Bronchial epithelial cell (primary cell): ENCODE measurements around the gene CA7. TPM values are rescaled to one million over a fixed set of nuclear protein-coding genes. Genes with fewer than 3 reads are reported as not detected.

Experiments used
- DNase-seq: peaks from one replicate; pipeline ENCODE4 v3.0.0-alpha.2; 2010; ENCODE audit warnings: low read depth
- FAIRE-seq: peaks from 2 replicates; lab custom pipeline; 2011; peaks lifted over from hg19 to GRCh38; lab: Jason Lieb, UNC
- H3K27me3 ChIP-seq: 2 replicates; pipeline ENCODE4 v1.5.1; 2011; ENCODE audit warnings: low read length; ENCODE audit not compliant: control insufficient read depth, insufficient read depth
- H3K36me3 ChIP-seq: 2 replicates; pipeline ENCODE4 v1.5.1; 2011; ENCODE audit warnings: low read length; ENCODE audit not compliant: control insufficient read depth, insufficient read depth
- H3K4me3 ChIP-seq: 2 replicates; pipeline ENCODE4 v1.5.1; 2011; ENCODE audit warnings: mild to moderate bottlenecking, low read depth, low read length, control low read depth
- total RNA-seq: library from RNA; depleted of rRNA; stranded (reverse); fragments of >200 nt; gene quantifications from 2 replicates; pipeline ENCODE4 v1.2.1, GENCODE V29; 2014
- TF ChIP-seq, protein P1 (sequence below): IDR thresholded peaks from 2 replicates; pipeline ENCODE4 v1.5.1; 2011; ENCODE audit warnings: mild to moderate bottlenecking, moderate library complexity, low read length, control low read depth, inconsistent platforms; ENCODE audit not compliant: insufficient read depth, severe bottlenecking

The CA7 gene
- total RNA-seq, 1 donor from 2014 or later, result not detected

DNA sequence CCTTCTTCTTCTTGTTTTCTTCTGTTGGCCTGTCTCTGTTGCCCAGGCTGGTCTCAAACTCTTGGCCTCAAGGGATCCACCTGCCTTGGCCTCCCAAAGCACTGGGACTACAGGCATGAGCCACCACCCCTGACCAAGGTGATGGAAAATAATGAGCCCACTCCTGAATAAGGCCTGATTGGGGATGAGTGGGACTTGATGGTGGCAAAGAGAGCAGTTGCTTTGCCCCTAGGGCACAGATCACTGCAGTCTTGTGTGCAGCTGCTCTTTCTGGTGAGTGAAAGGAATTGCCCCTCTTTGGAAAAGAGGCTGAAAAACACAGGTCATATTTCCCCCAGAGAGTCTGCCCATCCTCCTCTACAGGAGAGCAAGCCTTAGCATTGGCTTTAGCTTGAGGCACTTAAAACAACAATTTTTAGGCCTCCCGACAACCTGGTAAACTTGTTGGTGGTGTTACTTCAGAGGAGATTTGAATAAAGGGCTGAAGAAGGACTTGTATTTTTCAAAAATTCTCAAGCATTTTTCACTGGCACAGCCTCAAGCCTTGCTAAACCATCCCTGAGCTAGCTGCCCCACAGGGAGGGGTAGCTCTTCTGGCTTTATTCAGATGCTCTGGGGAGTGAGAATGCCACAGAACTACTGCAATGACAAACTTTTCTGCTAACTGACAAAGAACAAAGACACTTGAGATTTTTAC, 30.0 kb downstream of the CA7 start:
- FAIRE-seq (no peak), DNase-seq (no peak)
- TF ChIP-seq, protein P1, sequence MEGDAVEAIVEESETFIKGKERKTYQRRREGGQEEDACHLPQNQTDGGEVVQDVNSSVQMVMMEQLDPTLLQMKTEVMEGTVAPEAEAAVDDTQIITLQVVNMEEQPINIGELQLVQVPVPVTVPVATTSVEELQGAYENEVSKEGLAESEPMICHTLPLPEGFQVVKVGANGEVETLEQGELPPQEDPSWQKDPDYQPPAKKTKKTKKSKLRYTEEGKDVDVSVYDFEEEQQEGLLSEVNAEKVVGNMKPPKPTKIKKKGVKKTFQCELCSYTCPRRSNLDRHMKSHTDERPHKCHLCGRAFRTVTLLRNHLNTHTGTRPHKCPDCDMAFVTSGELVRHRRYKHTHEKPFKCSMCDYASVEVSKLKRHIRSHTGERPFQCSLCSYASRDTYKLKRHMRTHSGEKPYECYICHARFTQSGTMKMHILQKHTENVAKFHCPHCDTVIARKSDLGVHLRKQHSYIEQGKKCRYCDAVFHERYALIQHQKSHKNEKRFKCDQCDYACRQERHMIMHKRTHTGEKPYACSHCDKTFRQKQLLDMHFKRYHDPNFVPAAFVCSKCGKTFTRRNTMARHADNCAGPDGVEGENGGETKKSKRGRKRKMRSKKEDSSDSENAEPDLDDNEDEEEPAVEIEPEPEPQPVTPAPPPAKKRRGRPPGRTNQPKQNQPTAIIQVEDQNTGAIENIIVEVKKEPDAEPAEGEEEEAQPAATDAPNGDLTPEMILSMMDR, result no peak
- H3K36me3 ChIP-seq, result no peaks in the 10 kb centered on the region
- no peak overlapping the region for H3K4me3 ChIP-seq
- H3K27me3 ChIP-seq, result no peaks in the 10 kb centered on the region

DNA sequence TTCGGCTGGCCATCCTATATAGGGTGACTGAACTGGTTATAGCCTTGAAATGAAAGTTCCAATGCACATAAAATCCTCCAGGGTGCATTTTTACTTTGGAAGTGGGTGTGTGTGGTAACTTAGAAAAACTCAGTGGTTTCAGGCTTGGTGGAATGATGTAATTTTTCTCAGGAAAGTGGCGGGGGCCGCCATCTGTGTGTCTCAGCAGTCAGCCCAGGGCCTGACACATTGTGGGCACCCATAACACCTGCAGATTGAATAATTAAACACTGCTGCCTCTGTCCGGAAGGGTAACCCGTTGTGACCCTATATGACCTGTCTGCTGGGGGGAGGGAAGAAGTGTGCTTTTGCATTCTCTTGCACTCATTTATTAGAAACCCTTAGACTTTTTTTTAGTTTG, 33.9 kb downstream of the CA7 start:
- no peaks in the 10 kb centered on the region for H3K27me3 ChIP-seq
- no peak for FAIRE-seq
- no peak overlapping the region for H3K4me3 ChIP-seq
- H3K36me3 ChIP-seq, result no peaks in the 10 kb centered on the region
- no peak for DNase-seq
- TF ChIP-seq, protein P1, result no peak

DNA sequence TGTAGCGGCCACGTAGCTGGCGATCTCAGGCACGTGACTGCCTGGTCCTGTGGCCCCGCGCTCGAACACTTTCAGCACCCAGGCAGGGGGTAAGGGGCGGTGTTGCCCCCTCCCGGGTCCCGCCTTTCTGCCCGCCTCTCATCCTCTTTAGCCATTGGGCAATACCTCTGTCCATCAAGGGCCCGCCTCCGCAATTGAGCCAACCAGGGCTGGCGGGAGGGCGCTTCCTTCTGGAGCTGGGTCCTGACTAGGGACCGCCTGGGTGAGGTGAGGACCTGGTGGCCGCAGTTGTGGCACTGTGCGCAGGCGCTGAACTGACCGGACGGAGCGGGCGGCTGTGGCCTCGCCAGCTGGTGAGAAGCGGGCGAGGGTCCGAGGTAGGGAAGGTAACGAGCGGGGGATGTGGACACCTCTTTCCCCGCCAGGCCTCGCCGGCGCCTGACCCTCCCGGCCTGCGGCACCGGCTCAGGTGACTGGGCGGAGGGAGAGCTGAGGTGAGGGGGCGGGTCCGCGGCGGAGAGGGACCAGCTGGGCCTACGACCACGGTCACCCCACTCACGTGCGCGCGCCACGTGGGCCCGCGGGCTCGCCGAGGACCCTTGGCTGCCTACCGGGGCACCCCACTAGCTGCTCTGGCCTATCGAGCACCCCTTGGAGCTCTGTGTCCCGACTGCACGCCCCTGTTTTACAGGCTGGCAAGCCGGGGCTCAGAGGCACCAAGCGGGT, 36.2 kb downstream of the CA7 start, which contains the start of gene PDP2:
Gene PDP2 (plus strand): TSS at position 228 of the 726 bp plus-strand sequence. CDS start 3,770 bp downstream, outside the sequence.
- FAIRE-seq (no peak), DNase-seq (peak; percentile 77)
- TF ChIP-seq, protein P1, result no peak

DNA sequence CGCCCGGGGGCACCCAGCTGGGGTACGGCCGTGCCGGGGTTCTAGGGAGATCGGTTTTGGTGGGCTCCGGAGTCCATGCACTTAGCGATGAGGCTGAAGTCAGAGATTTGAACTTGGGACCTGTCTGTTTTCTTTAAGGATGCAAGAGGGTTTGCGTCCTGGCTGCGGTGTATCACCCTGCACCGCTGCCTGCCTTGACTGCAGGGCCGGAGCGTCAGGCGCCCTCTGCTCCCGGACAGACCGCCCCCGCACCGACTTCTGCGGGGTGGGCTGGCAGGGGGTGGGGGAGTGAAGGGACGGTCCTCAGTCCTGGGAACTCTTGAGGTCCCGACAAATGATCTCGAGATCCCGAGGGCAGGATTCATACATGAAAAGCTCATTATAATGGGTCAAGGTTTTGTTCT, 36.8 kb downstream of the CA7 start:
- peaks cover 10% of the 10 kb centered on the region for H3K36me3 ChIP-seq
- peak overlapping the region; percentile 95 for H3K4me3 ChIP-seq
- DNase-seq (no peak), FAIRE-seq (no peak)
- H3K27me3 ChIP-seq, result no peaks in the 10 kb centered on the region
- TF ChIP-seq, protein P1, result no peak

More for the DNA sequence above, 36.2 kb downstream of the CA7 start, which contains the start of gene PDP2:
- peak within 1 kb of the TSS; percentile 95 for H3K4me3 ChIP-seq
- peaks cover 6% of the 10 kb centered on the region for H3K36me3 ChIP-seq
- H3K27me3 ChIP-seq, result no peaks in the 10 kb centered on the region

DNA sequence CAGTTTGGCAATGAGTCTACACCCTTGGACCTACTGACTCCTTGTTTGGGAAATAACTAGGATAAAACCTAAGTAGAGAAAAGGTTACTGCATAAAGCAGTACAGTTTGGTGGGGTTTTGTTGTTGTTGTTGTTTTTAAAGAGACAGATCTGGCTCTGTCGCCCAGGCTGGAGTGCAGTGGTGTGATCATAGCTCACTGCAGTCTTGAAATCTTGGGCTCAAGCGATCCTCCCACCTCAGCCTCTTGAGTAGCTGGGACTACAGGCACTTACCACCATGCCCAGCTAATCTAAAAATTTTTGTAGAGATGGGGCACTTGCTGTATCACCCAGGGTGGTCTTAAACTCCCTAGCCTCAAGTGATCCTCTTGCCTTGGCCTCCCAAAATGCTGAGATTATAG, 37.3 kb downstream of the CA7 start:
- Histone ChIP-seq H3K36me3 (peaks cover 10% of the 10 kb centered on the region), H3K4me3 (peak overlapping the region; percentile 95), H3K27me3 (no peaks in the 10 kb centered on the region)
- TF ChIP-seq, protein P1, result no peak
- FAIRE-seq, result no peak
- no peak for DNase-seq
